AG10803 (cell line): ENCODE measurements around the gene HEPN1.

Experiments
- DNase-seq: peaks from one replicate; pipeline ENCODE4 v3.0.0; 2010; ENCODE audit warnings: low read depth
- H3K4me3 ChIP-seq: 2 replicates; pipeline ENCODE4 v1.5.1; 2011; ENCODE audit warnings: mild to moderate bottlenecking, low read length, control low read depth
- CTCF ChIP-seq: conservative IDR thresholded peaks from 2 replicates; pipeline ENCODE4 v1.5.1; 2011; ENCODE audit warnings: mild to moderate bottlenecking, low read length, control low read depth, inconsistent platforms

HEPN1 gene

GRCh38 chr11:124878759-124879492 is 40.1 kb upstream of the HEPN1 start:
- TF ChIP-seq CTCF: no peak
- no peak for DNase-seq
- H3K4me3 ChIP-seq: no peak overlapping the region

GRCh38 chr11:124879493-124880289 is 39.4 kb upstream of the HEPN1 start:
- no peak overlapping the region for H3K4me3 ChIP-seq
- TF ChIP-seq CTCF: no peak
- no peak for DNase-seq

GRCh38 chr11:124880290-124880611 is 38.8 kb upstream of the HEPN1 start:
- DNase-seq: no peak
- no peak for TF ChIP-seq CTCF

GRCh38 chr11:124880958-124881357 is 38.1 kb upstream of the HEPN1 start:
- DNase-seq: no peak
- no peak overlapping the region for H3K4me3 ChIP-seq
- TF ChIP-seq CTCF: no peak

More at GRCh38 chr11:124880290-124880611, 38.8 kb upstream of the HEPN1 start:
- no peak overlapping the region for H3K4me3 ChIP-seq

- no peak overlapping the region for H3K4me3 ChIP-seq
- DNase-seq: no peak
- no peak for TF ChIP-seq CTCF
These were observed 36.5 kb upstream of the HEPN1 start for GRCh38 chr11:124882339-124883071.

- H3K4me3 ChIP-seq: no peak overlapping the region
- TF ChIP-seq CTCF: no peak
- DNase-seq: no peak
These were observed 34.7 kb upstream of the HEPN1 start for GRCh38 chr11:124884340-124884739.
